Nephron (organoid): ENCODE results near the gene EVA1A.

Source experiments
- H3K27ac Mint-ChIP-seq, 3 experiments: 2 replicates each; pipeline ENCODE4 v1.8.0; 2020; ENCODE audit warnings: mixed read lengths in 3 of 3, mild to moderate bottlenecking in 2 of 3, moderate library complexity in 1 of 3
- H3K27me3 Mint-ChIP-seq: 2 replicates; pipeline ENCODE4 v1.8.0; 2021; ENCODE audit warnings: low read depth, mild to moderate bottlenecking, moderate library complexity, mixed read lengths
- H3K36me3 Mint-ChIP-seq: 2 replicates; pipeline ENCODE4 v1.8.0; 2020; ENCODE audit warnings: low read depth, mixed read lengths
- H3K4me1 Mint-ChIP-seq: 2 replicates; pipeline ENCODE4 v1.8.0; 2020; ENCODE audit warnings: mixed read lengths
- H3K4me3 Mint-ChIP-seq, 3 experiments: 2 replicates each; pipeline ENCODE4 v1.8.0; 2020; ENCODE audit warnings: mild to moderate bottlenecking in 3 of 3, mixed read lengths in 3 of 3, moderate library complexity in 2 of 3
- H3K9me3 Mint-ChIP-seq: 2 replicates; pipeline ENCODE4 v1.8.0; 2020; ENCODE audit warnings: mixed read lengths
- TF ChIP-seq, protein P1 (sequence below), 3 experiments: fragments of 200-600 bp; sonication (generic); IDR thresholded peaks; one replicate each; pipeline ENCODE4 v1.5.0; 2021; ENCODE audit warnings: antibody characterized with exemption in 3 of 3; ENCODE audit not compliant: unreplicated experiment in 3 of 3

The EVA1A gene

DNA sequence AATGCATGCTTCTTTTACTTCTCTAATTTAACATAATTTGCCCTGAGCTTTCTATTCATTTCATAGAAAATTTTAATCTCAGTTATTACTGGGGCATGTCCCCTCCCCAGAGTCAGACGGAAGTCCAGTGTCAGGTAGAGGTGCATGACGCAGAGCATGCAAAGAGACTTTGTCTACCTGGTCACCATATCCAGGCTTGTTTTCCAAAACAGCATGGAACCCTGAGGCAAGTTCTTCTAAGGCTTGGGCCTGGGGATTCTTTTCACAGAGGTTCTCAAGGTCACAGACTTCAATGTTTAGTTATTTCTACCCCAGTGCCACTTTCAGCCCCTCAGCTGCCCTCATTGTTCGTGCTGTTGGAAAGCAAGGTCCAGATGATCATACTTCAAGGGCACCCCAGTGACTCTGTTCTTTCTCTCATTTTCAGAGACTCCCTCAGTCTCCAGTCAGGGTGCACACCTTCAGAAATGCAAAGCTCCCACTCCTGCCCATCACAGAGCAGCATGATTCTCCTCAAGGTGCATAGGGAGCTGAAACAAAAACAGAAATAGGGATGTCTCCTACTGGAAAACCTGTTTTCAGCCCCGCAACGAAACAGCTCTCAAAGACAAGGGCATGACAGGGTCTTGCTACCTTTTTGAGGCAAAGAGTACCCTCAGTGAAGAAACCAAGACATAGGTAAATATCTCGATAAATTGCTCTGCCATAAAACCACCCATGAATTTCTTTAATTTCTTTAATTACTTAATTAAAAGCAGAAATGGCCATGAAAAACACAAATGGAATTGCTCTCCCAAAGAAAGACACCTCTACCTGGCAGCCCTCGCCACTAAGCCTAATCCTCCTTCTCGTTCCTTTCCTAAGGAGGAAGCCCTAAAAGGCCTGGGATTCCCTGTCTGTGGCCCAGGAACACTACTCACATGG is 9.5 kb upstream of the EVA1A start:
- Mint-ChIP-seq H3K27ac (peak overlapping the region; percentile 92 to 99 (median 94)), H3K27me3 (peaks cover 3% of the 10 kb centered on the region), H3K36me3 (no peaks in the 10 kb centered on the region), H3K4me1 (peaks cover 38% of the 10 kb centered on the region), H3K9me3 (no peaks in the 10 kb centered on the region), H3K4me3 (no peak overlapping the region)
- TF ChIP-seq, protein P1, sequence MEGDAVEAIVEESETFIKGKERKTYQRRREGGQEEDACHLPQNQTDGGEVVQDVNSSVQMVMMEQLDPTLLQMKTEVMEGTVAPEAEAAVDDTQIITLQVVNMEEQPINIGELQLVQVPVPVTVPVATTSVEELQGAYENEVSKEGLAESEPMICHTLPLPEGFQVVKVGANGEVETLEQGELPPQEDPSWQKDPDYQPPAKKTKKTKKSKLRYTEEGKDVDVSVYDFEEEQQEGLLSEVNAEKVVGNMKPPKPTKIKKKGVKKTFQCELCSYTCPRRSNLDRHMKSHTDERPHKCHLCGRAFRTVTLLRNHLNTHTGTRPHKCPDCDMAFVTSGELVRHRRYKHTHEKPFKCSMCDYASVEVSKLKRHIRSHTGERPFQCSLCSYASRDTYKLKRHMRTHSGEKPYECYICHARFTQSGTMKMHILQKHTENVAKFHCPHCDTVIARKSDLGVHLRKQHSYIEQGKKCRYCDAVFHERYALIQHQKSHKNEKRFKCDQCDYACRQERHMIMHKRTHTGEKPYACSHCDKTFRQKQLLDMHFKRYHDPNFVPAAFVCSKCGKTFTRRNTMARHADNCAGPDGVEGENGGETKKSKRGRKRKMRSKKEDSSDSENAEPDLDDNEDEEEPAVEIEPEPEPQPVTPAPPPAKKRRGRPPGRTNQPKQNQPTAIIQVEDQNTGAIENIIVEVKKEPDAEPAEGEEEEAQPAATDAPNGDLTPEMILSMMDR (IDR thresholded peaks at IDR 0.05; ENCODE audit: unreplicated experiment in 3 of 3) = no peak

DNA sequence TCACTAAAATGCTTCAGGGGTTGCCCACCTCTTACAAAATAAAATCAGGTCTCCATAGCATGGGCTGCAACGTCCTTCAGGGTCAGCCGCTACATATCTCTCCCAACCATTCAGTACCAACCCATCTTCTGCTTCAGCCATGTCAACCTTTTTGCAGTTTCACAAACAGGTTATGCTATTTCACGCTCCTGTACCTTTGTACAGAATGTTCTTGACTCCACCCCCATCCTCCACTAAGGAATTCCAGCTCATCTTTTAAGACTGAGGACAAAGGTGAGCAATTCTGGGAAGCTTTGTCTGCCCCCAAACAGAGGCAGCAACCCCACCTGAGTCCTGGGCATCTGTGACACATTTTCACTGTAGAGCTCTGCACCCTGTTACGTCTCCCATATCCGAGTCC is 8.8 kb upstream of the EVA1A start:
- peaks cover 38% of the 10 kb centered on the region for H3K4me1 Mint-ChIP-seq
- H3K9me3 Mint-ChIP-seq = no peaks in the 10 kb centered on the region
- H3K27me3 Mint-ChIP-seq = peaks cover 3% of the 10 kb centered on the region
- H3K36me3 Mint-ChIP-seq = no peaks in the 10 kb centered on the region
- peak overlapping the region; percentile 27 to 99 (median 33) for H3K27ac Mint-ChIP-seq
- TF ChIP-seq, protein P1 (IDR thresholded peaks at IDR 0.05; ENCODE audit: unreplicated experiment in 3 of 3) = no peak
- no peak overlapping the region for H3K4me3 Mint-ChIP-seq

DNA sequence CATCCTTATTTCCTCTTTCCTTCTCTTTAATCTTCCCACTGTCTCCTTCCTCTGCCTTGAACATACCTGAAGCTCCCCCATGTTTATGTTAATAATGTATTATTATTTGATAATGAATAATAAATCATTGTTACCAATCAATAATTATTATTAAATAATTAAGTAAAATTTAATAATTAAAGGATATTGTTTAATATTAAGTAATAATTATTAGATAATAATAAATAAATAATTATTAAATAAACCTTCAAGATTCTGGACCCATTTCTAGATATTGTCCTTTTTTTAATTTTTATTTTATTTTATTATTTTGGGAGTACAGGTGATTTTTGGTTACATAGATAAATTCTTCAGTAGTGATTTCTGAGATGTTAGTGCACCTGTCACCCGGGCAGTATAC is 7.4 kb upstream of the EVA1A start:
- peaks cover 38% of the 10 kb centered on the region for H3K4me1 Mint-ChIP-seq
- TF ChIP-seq, protein P1 (IDR thresholded peaks at IDR 0.05; ENCODE audit: unreplicated experiment in 3 of 3) = no peak
- no peaks in the 10 kb centered on the region for H3K27me3 Mint-ChIP-seq
- H3K4me3 Mint-ChIP-seq = no peak overlapping the region
- no peaks in the 10 kb centered on the region for H3K9me3 Mint-ChIP-seq
- H3K27ac Mint-ChIP-seq = no peak overlapping the region
- no peaks in the 10 kb centered on the region for H3K36me3 Mint-ChIP-seq

DNA sequence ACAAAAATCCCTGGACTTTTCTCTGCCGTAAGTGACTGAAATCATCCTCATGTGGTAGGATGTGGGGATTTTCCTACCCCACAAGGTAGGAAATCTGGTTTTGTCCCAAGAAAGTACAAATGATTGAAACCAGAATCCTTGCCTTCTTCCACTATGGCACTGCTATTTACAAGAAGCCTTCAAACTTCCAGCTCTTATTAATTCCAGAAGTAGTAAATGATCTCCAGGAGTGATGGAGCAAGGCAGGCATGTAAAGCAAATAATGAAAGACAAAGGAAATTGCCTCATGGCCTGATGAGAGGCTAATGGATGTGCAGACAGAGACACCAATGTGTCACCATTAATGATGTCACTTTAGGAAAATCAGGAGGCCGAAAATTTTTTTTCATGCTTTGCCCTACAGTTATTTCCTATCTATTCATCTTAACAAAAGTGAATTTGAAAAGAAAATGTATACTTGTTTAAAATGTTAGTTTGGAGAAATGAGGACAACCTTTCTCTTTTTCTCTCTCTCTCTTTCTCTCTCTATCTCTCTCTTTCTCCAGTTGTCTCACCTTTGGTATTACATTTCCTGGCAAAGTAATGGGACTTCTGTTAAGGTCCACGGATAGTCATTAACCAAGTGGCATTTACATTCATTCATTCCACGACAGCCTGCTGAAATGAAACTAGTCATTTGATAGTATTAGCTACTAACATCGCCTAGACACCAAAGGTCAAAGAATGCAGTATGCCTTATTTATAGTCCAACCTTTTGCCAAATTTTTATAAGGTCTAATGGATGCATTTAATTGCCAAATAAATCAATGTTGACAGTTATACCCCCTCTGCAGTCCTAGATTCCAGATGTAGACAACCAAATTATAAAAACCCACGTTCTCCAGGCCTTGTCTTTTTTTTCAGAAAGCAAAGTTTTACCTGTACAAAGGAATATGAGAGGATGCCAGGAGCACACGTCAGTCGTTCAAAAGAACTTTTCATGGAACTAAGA is 5.0 kb upstream of the EVA1A start:
- Mint-ChIP-seq H3K36me3 (no peaks in the 10 kb centered on the region), H3K4me1 (peaks cover 34% of the 10 kb centered on the region), H3K27me3 (peaks cover 11% of the 10 kb centered on the region)

DNA sequence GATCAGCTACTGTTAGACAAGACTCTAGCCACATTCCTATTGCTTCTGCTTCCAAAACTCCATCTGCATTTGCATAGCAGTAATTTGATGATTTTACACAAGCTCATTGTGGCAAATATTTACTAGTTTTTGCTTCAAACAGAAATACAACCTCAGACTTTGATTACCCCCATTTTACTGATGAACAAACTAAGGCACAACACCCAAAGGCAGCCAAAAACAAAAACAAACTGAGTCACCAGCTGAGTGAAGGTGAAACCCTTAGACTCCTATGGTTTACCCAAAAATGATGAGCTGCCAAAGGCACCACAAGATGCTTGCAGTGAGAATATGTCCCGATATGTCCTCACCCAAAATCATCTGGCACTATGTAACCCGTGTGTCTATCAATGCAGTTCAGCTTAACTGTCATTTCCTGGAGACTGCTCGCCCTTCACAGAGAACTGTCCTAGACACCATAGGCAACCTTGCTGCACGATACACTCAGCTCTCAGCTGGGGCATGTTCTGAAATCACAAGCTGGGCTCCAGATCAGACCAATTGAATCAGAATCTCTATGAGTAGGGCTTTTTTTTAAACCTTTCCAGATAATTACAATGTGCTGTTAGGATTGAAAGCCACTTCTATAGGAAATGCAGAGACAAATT is 4.1 kb upstream of the EVA1A start:
- no peak overlapping the region for H3K4me3 Mint-ChIP-seq
- no peaks in the 10 kb centered on the region for H3K9me3 Mint-ChIP-seq
- H3K27ac Mint-ChIP-seq = peak overlapping the region in 1 of 3 experiments; percentile 25
- peaks cover 13% of the 10 kb centered on the region for H3K27me3 Mint-ChIP-seq
- H3K4me1 Mint-ChIP-seq = peaks cover 29% of the 10 kb centered on the region
- no peaks in the 10 kb centered on the region for H3K36me3 Mint-ChIP-seq
- TF ChIP-seq, protein P1 (IDR thresholded peaks at IDR 0.05; ENCODE audit: unreplicated experiment in 3 of 3) = no peak

More for the DNA sequence above, 5.0 kb upstream of the EVA1A start:
- peak overlapping the region in 1 of 3 experiments; percentile 46 for H3K4me3 Mint-ChIP-seq
- H3K27ac Mint-ChIP-seq = peak overlapping the region; percentile 11 to 49 (median 39)
- TF ChIP-seq, protein P1 (IDR thresholded peaks at IDR 0.05; ENCODE audit: unreplicated experiment in 3 of 3) = no peak
- H3K9me3 Mint-ChIP-seq = no peaks in the 10 kb centered on the region
